Activated CD8-positive, alpha-beta memory T cell treated with anti-CD3 and anti-CD28 coated beads for 1 hour (primary cell): ENCODE results near the gene MYH11.

Experiments used
- DNase-seq, 2 donors: peaks; one replicate each; pipeline ENCODE4 v3.0.0-alpha.2; 2020; ENCODE audit warnings: low read depth in 1 of 2; ENCODE audit errors: extremely low read depth in 1 of 2

The MYH11 gene

DNA sequence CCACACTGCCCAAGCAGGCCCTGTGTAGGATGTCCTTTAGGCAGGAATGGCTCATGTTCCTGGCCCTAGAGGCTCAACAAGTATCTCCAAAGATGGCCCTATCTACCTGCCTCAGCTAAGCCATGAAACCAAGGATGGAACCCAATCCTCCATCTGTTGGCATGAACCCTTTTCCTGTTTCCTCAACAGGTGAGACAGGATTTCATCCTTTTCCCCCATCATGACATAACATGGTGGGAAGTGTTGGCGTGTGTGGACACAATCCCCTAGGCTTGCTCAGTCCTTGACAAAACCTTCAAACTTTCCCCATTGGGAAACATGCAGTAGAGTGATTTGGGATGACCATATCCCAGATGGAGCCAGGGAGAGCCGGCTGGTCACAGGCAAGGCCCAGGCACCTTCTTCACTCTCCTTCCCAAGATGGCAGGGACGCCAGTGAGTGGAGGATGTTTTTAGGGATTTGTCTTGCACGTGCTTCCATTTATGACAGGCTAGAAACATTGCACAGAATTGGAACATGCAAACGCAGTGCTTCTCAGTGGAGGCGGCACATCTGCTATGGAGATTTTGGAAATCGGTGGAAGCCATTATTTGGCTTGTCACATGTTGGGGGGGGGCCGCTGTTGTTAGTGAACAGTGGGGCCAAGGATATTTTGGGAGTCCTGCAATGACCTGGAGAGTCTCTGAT, 77.0 kb downstream of the MYH11 start:
- no peak for DNase-seq

DNA sequence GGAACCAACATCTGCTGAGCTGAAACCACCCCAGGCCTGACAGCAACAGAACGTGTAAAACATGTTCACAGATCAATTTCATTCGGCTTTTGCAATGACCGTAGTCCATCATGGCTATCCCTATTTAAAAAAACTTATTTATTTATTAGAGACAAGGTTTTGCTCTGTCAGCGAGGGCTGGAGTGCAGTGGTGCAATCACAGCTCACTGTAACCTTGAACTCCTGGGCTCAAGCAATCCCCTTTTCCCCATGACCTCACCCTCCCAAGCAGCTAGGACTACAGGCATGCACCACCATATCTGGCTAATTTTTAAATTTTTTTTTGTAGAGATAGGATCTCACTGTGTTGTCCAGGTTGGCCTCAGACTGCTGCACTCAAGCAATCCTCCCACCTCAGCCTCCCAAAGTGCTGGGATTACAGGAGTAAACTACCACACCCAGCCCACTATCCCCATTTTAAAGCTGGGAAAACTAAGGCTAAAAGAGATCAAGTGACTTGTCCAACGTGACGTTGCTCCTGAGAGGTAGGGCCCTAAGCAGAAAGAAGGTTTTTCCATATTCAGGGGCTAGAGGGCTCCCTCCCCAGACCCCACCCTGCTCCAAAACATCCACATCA, 77.7 kb downstream of the MYH11 start:
- DNase-seq: no peak

DNA sequence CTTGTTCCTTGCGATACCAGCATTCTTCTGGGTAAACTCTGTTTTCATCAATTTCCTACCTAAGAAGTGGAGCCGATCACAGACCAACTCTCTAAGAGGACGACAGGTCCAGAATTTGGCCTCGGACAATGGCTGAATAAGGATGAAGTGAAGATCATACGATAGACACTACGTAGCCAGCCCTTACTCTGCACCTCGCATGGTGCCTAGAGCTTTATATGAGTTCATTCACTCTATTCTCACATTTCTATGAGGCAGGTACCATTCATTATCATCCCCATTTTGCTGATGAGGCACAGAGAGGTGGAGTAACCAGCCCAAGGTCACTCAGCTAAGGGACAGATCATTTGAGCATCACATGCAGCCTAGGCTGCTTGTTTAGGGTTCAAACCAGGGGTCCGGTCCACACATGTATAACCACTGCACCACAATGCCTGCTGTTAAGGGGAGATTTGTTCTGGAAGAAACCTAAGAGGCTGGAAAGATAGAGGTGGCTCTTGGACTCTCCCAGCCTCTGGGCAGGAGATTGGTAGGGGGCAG, 78.6 kb downstream of the MYH11 start:
- DNase-seq: no peak

DNA sequence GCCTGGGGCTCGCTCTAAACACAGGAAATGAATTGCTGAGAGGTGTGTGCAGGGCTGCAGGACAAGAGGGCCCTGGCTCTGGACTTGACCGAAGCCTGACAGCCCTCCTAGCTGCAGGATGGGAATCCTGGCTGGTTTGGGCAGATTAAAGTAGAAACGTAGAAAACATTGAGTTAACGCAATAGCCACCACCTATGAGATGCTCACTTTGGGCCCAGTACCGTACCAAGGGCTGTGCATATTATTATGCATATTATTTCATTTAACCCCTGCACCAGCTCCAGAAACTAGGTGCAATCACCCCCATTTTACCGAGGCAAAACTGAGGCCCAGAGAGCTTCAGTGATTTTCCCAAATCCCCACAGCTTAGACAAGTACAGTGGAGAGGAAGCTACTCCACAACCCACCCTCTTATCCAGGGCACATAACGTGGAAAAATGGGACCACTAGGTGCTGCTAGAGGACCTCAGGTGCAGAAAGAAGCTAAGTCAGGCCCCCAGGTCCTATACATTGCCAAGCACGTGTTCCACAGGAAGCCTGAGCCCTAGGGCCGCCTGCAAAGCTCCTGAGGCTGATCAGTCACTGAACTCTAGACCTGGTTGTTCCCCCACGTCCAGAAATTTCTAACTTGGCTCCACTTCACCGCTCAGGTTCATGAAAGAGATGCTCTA, 79.2 kb downstream of the MYH11 start:
- no peak for DNase-seq

DNA sequence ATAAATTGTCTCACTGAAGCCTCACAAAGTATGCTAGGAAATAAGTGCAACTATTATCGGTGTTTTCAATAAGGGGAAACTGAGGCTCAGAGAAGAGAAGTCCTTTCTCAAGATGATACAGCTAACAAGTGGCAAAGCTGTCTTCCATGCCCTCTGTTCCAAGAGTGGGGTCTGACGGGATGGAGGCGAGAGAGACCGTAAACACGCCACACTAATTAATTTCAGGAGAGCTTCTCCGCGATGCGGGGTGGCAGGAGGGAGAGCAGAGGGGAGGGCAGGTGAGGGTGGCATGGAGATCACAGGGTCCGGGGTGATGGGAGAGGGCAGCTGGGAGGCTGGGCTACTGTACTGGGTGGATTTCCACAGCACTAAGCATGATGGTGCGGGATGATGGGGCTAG, 80.3 kb downstream of the MYH11 start:
- DNase-seq: no peak

DNA sequence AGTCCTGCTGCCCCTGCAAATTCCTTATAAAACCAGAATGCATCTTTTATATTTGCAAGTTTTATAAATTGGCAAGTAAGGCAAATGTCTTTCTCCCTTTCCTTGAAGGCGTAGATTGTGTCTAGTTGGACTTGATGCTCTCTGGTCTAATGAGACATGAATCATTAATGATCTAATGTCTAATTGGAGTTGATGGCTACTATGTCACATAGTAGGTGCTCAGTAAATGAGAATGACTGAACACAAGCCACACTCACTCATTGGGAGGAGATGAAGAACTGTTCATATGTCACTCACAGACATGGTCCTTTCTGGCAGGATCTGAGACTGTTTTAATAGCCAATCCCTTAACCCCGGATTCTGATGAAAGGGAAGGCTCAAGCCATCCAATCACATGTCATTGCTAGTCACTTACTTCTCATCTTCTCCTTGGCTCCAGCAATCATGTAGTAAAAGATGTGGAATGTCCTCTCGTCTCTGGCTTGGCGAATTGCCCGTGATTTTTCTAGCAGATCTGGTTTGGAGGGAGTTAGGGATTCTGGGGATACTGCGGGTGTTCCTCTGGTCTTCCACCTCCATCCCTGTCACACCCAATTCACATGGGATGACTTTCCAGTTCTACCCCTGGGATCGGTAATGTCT, 81.0 kb downstream of the MYH11 start:
- DNase-seq: no peak

DNA sequence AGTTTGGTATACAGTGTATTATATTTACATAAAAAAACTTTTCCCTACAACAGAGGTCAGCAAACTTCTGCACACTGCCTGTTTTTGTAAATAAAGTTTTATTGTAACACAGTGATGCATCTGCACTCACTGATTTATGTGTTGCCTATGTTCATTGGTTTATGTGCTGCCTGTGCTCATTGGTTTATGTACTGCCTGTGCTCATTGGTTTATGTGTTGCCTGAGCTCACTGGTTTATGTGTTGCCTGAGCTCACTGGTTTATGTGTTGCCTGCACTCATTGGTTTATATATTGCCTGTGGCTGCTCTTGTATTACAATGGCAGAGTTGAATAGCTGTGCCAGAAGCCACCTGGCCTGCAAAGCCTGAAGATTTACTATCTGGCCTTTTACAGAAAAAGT, 81.6 kb downstream of the MYH11 start:
- no peak for DNase-seq

DNA sequence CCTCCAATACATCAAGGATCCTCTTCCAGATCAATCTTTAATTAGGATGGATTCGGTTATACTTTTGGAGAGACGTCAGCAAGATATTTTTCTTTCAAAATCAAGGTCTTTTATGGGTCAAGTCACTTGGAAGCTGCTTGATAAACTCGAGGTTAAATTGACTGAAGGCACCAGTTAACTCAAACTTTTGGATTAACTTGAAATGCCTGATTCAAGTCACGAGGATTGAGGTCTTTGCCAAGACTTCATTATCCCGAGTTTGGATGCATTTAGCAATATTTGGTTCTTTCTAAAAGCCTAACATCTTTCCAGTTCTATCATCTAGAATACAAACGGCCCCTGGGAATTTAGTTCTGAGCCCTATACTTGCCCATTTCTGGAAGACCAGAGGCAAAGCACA, 82.9 kb downstream of the MYH11 start:
- no peak for DNase-seq

DNA sequence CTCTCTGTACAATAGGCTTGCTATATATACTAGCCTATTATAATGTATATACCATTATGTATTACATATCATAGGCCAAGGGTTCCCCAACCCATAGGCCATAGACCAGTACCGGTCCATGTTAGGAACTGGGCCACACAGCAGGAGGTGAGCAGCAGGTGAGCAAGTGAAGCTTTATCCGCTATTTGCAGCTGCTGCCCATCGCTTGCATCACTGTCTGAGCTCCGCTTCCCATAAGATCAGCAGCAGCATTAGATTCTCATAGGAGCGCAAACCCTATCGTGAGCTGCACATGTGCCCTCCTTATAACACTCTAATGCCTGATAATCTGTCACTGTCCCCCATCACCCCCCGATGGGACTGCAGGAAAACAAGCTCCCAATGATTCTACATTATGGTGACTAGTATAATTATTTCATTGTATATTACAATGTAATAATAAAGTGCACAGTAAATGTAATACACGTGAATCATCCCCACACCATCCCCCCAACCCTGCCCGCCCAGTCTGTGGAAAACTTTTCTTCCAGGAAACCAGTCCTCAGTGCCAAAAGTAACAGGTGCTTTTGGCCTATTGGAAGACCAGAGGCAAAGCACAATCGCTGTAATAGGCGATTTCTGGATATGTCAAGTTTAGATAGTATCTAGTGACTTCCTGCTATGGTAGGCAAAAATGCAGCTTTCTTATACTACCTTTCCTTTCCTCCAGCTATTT, 84.1 kb downstream of the MYH11 start:
- no peak for DNase-seq

DNA sequence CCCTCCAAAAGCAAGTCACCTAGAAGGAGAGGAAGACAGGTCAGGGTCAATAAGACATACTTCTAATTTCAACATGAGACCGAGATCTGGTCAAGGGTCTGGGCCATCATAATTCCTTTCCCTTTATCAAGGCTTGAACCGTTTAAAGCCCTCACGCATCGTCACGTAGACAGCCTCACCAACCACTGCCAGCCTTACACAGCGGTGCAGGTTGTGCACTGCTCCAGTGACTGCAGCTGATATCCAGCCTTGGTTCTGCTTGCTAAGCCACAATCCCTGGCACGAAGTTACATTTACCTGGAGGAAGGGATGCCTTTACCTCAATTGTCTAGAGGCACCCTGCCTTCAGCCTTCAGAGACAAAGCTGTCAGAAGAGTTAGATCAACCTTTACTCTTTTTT, 85.1 kb downstream of the MYH11 start:
- DNase-seq: no peak

DNA sequence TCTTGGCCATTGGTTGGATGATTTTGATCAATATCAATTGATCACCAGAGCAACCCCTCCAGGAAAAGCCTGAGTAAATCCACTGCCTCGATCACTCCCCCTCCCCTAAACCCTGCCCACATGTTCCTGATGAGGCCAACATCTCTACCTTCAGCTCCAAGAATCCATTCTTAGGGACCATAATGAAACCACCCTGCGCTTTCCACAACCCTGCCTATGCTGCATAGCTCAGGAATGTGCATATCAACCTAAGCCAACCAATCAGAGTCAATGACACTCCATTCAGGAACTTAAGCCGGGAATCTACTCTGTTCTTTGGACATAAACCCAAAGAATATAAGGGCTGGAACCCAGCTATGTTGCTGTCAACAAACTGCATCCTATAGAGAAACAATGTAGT, 86.3 kb downstream of the MYH11 start:
- DNase-seq: no peak

DNA sequence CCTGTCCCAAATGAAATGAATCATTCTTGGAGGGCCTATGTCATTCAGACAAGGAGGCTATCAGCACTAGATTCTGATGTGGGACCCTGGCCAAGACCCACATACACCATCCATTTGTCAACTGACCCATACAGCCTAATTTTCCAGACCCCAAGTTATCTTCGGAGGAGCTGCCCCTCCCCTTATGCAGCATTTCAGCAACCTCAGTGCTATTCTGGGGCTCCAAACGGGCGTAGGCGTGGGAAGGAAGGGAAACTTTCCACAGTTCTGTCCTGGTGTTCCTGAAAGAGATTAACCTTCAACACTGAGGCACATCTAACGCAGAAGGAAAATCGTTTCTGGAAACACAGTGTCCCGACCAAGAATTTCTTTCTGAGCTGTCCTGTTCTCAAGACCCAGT, 86.7 kb downstream of the MYH11 start:
- DNase-seq: no peak

DNA sequence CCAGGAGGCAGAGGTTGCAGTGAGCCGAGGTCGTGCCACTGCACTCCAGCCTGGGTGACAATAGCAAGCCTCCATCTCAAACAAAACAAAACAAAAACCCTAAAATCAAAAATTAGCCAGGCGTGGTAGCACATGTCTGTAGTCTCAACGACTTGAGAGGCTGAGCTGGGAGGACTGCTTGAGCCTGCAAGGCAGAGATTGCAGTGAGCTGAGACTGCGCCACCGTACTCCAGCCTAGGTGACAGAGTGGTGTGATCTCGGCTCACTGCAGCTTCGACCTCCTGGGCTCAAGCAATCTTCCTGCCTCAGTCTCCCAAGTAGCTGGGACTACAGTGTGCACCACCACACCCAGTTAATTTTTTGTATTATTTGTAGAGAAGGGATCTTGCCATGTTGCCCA, 87.6 kb downstream of the MYH11 start:
- DNase-seq: no peak

DNA sequence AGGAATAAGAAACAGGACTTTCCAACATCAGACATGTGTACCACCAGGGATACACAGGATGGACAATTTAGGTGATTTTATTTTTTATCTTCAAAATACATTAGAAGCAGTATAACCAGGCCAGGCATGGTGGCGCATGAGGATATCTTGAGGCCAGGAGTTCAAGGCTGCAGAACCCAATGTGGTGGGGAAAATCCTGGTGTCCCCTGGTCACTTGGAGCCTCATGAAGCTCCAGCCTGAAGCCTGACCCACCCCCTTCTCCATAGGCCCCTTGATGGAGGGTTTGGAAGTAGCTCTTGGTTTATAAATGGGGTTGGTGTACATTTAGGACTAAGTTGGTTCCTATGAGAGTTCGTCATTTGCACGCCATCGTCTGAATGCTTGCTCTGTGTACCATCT, 88.6 kb downstream of the MYH11 start:
- no peak for DNase-seq

DNA sequence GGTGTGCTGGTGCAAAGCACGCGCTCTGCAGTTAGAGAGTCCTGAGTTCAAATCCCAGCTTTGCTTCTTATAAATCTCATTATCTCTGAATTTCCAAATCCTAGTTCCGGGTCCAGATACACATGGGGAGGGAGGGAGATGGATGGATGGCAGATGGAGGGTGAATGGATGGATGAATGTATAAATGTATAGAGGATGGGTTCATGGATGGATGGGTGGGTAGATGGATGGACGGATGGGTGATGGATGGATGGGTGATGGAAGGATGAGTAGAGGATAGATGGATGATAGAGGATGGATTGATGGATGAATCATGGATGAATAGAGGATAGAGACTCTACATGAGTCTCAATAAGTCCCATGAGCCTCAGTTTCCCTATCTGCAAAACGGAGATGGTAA, 89.9 kb downstream of the MYH11 start:
- DNase-seq: no peak

DNA sequence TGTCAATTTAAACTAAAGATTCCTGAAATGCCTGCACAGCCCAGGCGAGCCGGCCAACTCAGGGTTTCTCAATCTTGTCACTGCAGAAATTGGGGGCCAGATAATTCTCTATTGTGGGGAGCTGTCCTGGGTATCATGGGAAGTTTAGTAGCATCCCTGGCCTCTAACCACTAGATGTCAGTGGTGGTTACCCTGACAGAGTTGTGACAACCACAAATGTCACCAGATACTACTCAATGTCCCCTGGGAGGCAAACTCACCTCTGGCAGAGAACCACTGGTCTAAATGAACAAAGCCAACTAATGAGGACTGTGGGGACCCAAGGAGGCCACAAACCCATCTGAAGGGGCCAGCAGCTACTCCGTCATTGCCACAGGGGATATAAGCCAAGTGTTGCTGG, 90.9 kb downstream of the MYH11 start:
- peak in 1 of 2 donors; percentile 3 for DNase-seq

DNA sequence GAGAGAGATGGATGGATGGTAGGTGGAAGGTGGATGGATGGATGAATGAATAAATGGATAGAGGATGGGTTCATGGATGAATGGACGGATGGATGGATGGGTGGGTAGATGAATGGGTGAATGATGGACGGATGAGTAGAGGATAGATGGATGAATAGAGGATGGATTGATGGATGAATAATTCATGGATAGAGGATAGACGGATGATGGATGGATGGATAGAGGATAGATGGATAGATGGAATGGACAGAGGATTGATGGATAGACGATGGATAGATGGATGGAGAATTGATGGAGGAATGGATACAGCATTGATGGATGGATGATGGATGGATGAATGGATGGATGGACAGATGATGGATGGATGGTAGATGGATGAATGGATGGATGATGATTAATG, 91.7 kb downstream of the MYH11 start:
- DNase-seq: no peak

DNA sequence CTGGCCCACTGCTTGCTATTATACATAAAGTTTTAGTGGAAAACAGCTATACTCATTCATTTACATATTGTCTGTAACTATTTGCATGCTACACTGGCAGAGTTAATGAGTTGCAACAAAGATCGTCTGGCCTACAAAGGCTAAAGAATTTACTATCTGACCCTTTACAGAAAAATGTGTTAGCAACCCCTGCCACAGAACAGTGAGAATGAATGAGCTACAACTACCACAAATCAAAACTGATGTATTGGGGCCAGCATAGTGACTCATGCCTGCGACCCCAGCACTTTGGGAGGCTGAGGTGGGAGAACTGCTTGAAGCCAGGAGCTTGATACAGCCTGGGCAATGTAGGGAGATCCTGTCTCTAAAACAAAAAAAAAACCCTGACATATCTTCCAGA, 92.7 kb downstream of the MYH11 start:
- DNase-seq: no peak

DNA sequence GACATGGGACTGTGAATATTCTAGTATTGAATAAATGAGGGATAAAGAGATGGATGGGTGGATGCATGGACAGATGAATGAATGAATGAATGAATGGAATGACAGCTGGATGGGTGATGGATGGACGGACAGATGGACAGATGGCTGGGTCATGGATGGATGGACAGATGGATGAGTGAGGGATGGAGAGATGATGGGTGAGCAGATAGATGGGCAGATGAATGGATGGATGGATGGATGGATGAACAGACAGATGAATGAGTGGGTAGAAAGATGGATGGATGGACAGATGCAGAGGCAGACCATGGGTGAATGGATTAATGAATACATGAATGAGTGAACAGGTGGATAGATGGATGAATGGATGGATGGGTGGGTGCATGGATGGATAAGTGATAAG, 96.7 kb downstream of the MYH11 start:
- DNase-seq: no peak

DNA sequence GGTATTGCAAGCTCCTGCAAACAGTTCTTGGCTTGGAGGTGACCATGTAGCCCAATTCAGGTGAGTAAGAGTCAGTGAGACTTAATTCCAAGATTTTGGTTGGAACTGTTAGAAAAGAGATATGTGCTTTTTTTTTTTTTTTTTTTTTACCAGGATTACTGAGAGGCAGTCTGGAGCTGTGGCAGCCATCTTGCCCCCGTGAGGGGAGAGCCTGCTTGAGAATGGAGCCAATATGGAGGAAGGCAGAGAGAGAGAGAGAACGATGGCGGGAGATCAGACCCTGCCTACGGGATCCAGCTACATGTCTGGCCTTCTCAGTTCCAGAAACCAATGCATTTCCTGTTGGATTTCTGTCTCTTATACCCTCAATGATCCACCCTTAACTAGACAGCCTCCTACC, 97.8 kb downstream of the MYH11 start:
- no peak for DNase-seq

DNA sequence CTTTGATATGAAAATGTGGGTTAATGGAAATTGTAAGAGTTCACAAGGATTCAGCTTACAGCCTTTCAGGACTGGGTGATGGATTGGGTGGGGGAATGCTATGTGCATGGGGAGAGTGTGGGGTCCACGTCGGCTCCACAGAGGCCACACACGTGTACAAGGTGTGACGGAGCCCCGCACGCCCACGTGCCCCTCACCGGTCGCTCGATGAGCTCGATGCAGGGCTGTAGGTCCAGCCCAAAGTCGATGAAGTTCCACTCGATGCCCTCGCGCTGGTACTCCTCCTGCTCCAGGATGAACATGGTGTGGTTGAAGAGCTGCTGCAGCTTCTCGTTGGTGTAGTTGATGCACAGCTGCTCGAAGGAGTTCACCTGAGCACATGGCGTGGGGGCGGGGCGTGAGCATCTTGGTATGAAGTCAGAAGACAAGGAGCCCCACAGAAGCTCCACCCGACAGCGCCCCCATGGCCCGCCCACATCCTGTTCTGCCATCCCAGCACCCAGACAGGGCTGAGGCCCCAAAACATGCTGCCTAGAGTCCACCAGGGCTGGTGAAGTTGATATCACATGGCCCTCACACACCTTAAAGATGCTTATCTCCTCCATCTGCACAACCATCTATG, 99.1 kb downstream of the MYH11 start:
- DNase-seq: no peak
